ENCODE measurements around the gene SESTD1.
"Not testable (repeated sequence)": the region's sequence is repeated elsewhere in the genome, so short reads cannot be mapped to it uniquely, and the experiment has no call there.

The SESTD1 gene

GRCh38 chr2:179268277-179268925 is 3.8 kb upstream of the SESTD1 start:
- no peak for DNase-seq (ENCODE audit: low read depth)

- no peak for DNase-seq (ENCODE audit: low read depth)
These were observed 1.6 kb upstream of the SESTD1 start for GRCh38 chr2:179266271-179266670.

- no peak for DNase-seq (ENCODE audit: low read depth)
These were observed 464 bp upstream of the SESTD1 start for GRCh38 chr2:179265082-179265510.

- DNase-seq (ENCODE audit: low read depth), result no peak
These were observed 925 bp downstream of the SESTD1 start for GRCh38 chr2:179263446-179264367.

- DNase-seq (ENCODE audit: low read depth), result no peak
These were observed 1.6 kb downstream of the SESTD1 start for GRCh38 chr2:179263015-179263414.

- DNase-seq (ENCODE audit: low read depth), result no peak
These were observed 2.5 kb downstream of the SESTD1 start for GRCh38 chr2:179262077-179262660.

GRCh38 chr2:179261151-179261825 is 3.3 kb downstream of the SESTD1 start:
- no peak for DNase-seq (ENCODE audit: low read depth)

GRCh38 chr2:179260224-179260623 is 4.4 kb downstream of the SESTD1 start:
- DNase-seq (ENCODE audit: low read depth), result no peak

- DNase-seq (ENCODE audit: low read depth), result no peak
These were observed 9.5 kb downstream of the SESTD1 start for GRCh38 chr2:179255129-179255528.

- DNase-seq (ENCODE audit: low read depth), result no peak
These were observed 11.4 kb downstream of the SESTD1 start for GRCh38 chr2:179253226-179253625.

GRCh38 chr2:179252423-179252822 is 12.2 kb downstream of the SESTD1 start:
- DNase-seq (ENCODE audit: low read depth), result no peak

GRCh38 chr2:179251870-179252269 is 12.8 kb downstream of the SESTD1 start:
- no peak for DNase-seq (ENCODE audit: low read depth)

GRCh38 chr2:179250848-179251504 is 13.7 kb downstream of the SESTD1 start:
- no peak for DNase-seq (ENCODE audit: low read depth)

- no peak for DNase-seq (ENCODE audit: low read depth)
These were observed 14.5 kb downstream of the SESTD1 start for GRCh38 chr2:179250095-179250494.

- DNase-seq (ENCODE audit: low read depth), result no peak
These were observed 16.6 kb downstream of the SESTD1 start for GRCh38 chr2:179248024-179248348.

GRCh38 chr2:179247318-179248023 is 17.2 kb downstream of the SESTD1 start:
- DNase-seq (ENCODE audit: low read depth), result no peak

- DNase-seq (ENCODE audit: low read depth), result not testable (repeated sequence)
These were observed 18.8 kb downstream of the SESTD1 start for GRCh38 chr2:179245843-179246242.

GRCh38 chr2:179243046-179243445 is 21.6 kb downstream of the SESTD1 start:
- DNase-seq (ENCODE audit: low read depth), result no peak

GRCh38 chr2:179240481-179241451 is 23.9 kb downstream of the SESTD1 start:
- DNase-seq (ENCODE audit: low read depth), result no peak

- DNase-seq (ENCODE audit: low read depth), result no peak
These were observed 24.8 kb downstream of the SESTD1 start for GRCh38 chr2:179239838-179240237.

Data from stimulated activated CD8-positive, alpha-beta memory T cell treated with anti-CD3 and anti-CD28 coated beads, Interleukin-15, amount 100 ng/mL, for 1 hour (primary cell).